ENCODE data around the gene S100A6.

Gene S100A6

GRCh38 chr1:153487707-153488106 lies 48.1 kb downstream of the S100A6 start:
- DNase-seq = no peak
- in situ Hi-C loops (cut with HindIII; ENCODE audit: low pct_ligation_motif_present, low pct_unique_long_range_greater_than_20kb, low sequenced_read_pairs) = no loop called here

DNA sequence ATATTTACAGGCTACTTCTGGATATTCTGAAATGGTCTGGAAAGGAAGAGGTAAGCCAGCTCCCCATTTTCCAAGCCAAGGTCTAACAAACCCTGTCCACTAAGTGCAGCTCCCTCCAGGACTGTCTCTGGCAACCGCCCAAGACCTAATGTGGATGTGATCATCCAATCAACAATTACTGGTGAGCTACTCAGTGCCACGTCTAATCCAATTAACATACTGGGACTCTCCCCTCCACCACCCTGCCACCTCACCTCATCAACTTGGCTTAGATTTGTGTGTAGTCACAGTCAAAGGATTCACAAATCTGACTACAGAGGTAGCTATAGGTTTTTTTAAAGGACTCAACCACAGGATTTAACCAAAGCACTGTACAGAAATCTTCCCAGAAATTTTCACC lies 49.9 kb downstream of the S100A6 start:
- in situ Hi-C loops (cut with HindIII; ENCODE audit: low pct_ligation_motif_present, low pct_unique_long_range_greater_than_20kb, low sequenced_read_pairs) = no loop called here
- DNase-seq = no peak

Measured in ACHN (cell line).